ENCODE data around the gene MBD2. TPM values are rescaled to one million over a fixed set of nuclear protein-coding genes. Genes with fewer than 3 reads are reported as not detected.

The MBD2 gene
- total RNA-seq, 2 donors from 2014 or later: 35.9 to 39.2 TPM

- no peaks in the 10 kb centered on the region for H3K27me3 ChIP-seq (ENCODE audit: control insufficient read depth, insufficient read depth, low read length, poor library complexity, severe bottlenecking)
- H3K4me1 ChIP-seq (ENCODE audit: control insufficient read depth, insufficient read depth, low read length): no peaks in the 10 kb centered on the region
- Mint-ChIP-seq H3K9me3 (peaks cover under 1% of the 10 kb centered on the region), H3K27ac (no peak overlapping the region), H3K4me1 (peaks cover 24% of the 10 kb centered on the region), H3K4me3 (no peak overlapping the region), H3K36me3 (ENCODE audit: low read depth) (no peaks in the 10 kb centered on the region), H3K27me3 (ENCODE audit: insufficient read depth) (no peaks in the 10 kb centered on the region)
- H3K36me3 ChIP-seq (ENCODE audit: control insufficient read depth, insufficient read depth, low read length): no peaks in the 10 kb centered on the region
- H3K4me3 ChIP-seq (ENCODE audit: low read length): no peak overlapping the region
- TF ChIP-seq, protein P1, sequence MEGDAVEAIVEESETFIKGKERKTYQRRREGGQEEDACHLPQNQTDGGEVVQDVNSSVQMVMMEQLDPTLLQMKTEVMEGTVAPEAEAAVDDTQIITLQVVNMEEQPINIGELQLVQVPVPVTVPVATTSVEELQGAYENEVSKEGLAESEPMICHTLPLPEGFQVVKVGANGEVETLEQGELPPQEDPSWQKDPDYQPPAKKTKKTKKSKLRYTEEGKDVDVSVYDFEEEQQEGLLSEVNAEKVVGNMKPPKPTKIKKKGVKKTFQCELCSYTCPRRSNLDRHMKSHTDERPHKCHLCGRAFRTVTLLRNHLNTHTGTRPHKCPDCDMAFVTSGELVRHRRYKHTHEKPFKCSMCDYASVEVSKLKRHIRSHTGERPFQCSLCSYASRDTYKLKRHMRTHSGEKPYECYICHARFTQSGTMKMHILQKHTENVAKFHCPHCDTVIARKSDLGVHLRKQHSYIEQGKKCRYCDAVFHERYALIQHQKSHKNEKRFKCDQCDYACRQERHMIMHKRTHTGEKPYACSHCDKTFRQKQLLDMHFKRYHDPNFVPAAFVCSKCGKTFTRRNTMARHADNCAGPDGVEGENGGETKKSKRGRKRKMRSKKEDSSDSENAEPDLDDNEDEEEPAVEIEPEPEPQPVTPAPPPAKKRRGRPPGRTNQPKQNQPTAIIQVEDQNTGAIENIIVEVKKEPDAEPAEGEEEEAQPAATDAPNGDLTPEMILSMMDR (conservative IDR thresholded peaks at IDR 0.05): no peak
- H3K9me3 ChIP-seq (ENCODE audit: control insufficient read depth, low read length): peaks cover 12% of the 10 kb centered on the region
- no peak for DNase-seq
- WGBS, 2 experiments (ENCODE audit: insufficient coverage in 1 of 2, insufficient read length in 1 of 2): 74% methylated on average over 4 of the region's 4 CpGs; no CpG with 5 or more reads in 1 of the 2 experiments
- no peak overlapping the region for H3K27ac ChIP-seq (ENCODE audit: low read depth, low read length)
- no peak overlapping the region for H3K9ac ChIP-seq (ENCODE audit: extremely low read depth, low read length, poor library complexity, severe bottlenecking)
Observed at GRCh38 chr18:54241483-54241882, 17.0 kb upstream of the MBD2 start.

DNA sequence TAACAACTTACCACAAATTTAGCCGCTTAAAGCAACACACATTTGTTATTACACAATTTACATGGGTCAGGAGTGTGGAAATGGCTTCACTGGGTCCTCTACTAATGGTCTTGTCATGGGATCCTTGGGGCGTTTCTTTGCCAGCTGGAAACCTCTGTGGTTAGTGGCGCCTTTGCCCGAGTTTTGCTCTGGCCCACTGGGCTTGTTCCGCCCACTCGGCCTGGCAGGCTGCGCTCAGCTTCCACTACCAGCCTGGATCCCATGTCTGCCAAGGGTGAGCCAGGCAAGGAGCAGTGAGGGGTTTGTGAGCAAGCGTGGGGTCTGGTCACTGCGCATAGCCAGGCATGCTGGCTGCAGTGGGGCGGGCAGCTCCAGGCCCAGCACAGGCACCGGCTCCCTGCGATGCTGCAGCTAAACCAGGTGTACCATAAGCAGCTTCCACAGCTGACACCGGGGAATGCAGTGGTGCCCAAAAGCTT lies 16.2 kb upstream of the MBD2 start:
- H3K4me3 Mint-ChIP-seq: no peak overlapping the region
- H3K9ac ChIP-seq (ENCODE audit: extremely low read depth, low read length, poor library complexity, severe bottlenecking): no peak overlapping the region
- H3K27me3 Mint-ChIP-seq (ENCODE audit: insufficient read depth): no peaks in the 10 kb centered on the region
- TF ChIP-seq, protein P1 (conservative IDR thresholded peaks at IDR 0.05): no peak
- H3K27ac ChIP-seq (ENCODE audit: low read depth, low read length): no peak overlapping the region
- peaks cover 3% of the 10 kb centered on the region for H3K9me3 Mint-ChIP-seq
- no peaks in the 10 kb centered on the region for H3K36me3 Mint-ChIP-seq (ENCODE audit: low read depth)
- peaks cover 12% of the 10 kb centered on the region for H3K9me3 ChIP-seq (ENCODE audit: control insufficient read depth, low read length)
- no peaks in the 10 kb centered on the region for H3K4me1 ChIP-seq (ENCODE audit: control insufficient read depth, insufficient read depth, low read length)
- no peak for DNase-seq
- WGBS, 2 experiments (ENCODE audit: insufficient coverage in 1 of 2, insufficient read length in 1 of 2): 97% methylated on average over 6 to 13 of the region's 13 CpGs
- peaks cover 24% of the 10 kb centered on the region for H3K4me1 Mint-ChIP-seq
- H3K4me3 ChIP-seq (ENCODE audit: low read length): no peak overlapping the region
- H3K27me3 ChIP-seq (ENCODE audit: control insufficient read depth, insufficient read depth, low read length, poor library complexity, severe bottlenecking): no peaks in the 10 kb centered on the region
- no peak overlapping the region for H3K27ac Mint-ChIP-seq
- no peaks in the 10 kb centered on the region for H3K36me3 ChIP-seq (ENCODE audit: control insufficient read depth, insufficient read depth, low read length)

GRCh38 chr18:54239601-54240000 lies 15.1 kb upstream of the MBD2 start:
- Histone ChIP-seq H3K4me1 (ENCODE audit: control insufficient read depth, insufficient read depth, low read length) (no peaks in the 10 kb centered on the region), H3K27me3 (ENCODE audit: control insufficient read depth, insufficient read depth, low read length, poor library complexity, severe bottlenecking) (no peaks in the 10 kb centered on the region), H3K9me3 (ENCODE audit: control insufficient read depth, low read length) (peaks cover 12% of the 10 kb centered on the region), H3K27ac (ENCODE audit: low read depth, low read length) (no peak overlapping the region), H3K9ac (ENCODE audit: extremely low read depth, low read length, poor library complexity, severe bottlenecking) (no peak overlapping the region), H3K36me3 (ENCODE audit: control insufficient read depth, insufficient read depth, low read length) (no peaks in the 10 kb centered on the region), H3K4me3 (ENCODE audit: low read length) (no peak overlapping the region)
- Mint-ChIP-seq H3K4me3 (no peak overlapping the region), H3K27ac (no peak overlapping the region), H3K36me3 (ENCODE audit: low read depth) (no peaks in the 10 kb centered on the region), H3K9me3 (peaks cover 3% of the 10 kb centered on the region), H3K27me3 (ENCODE audit: insufficient read depth) (no peaks in the 10 kb centered on the region), H3K4me1 (peaks cover 21% of the 10 kb centered on the region)
- TF ChIP-seq, protein P1 (conservative IDR thresholded peaks at IDR 0.05): no peak
- DNase-seq: no peak
- WGBS, 2 experiments (ENCODE audit: insufficient coverage in 1 of 2, insufficient read length in 1 of 2): 91 to 100% methylated on average over 2 of the region's 2 CpGs
